Measurements from ENCODE around the gene TIAM1.

The TIAM1 gene

DNA sequence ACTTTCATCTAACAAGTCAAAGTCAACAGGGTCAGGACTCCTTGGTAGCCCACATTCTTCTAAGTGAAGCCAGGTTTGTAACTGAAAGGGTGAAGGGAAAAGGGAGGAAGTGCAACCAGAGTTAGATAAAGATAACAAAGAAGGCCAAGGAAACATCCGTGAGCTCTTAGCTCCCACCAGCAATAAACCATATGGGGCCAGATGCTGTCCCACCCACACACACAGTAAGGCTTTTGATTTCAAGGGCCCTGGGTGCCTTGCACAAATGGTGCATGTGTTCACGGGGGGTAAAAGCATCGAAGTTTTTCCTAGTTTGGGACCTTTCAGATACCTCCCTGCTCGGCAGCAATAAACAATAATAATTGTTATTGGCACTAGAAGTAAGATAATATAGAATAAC, 5.1 kb upstream of the TIAM1 start:
- H3K9me3 ChIP-seq (ENCODE audit: low read length): no peaks in the 10 kb centered on the region
- H3K4me3 ChIP-seq (ENCODE audit: low read length): no peak overlapping the region
- H3K4me1 ChIP-seq (ENCODE audit: insufficient read depth, low read length): peaks cover 5% of the 10 kb centered on the region

DNA sequence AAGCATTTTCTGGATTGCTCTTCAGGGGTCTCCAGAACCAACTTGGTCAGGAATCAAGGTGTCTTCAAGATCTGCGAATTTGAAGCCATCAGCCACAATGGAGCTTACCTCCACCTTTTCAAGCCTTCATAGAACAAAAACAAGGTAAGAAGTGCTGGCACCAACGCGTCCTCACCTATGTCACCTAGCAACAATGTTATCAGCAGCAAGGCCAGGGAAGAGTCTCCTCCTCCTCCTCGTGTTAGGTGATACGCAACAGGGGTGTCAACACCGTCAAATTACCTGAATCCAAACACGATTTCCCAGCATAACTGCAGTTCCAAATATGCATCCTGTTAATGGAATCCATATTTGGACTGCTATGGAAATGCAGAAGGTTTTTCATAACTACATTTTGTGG, 4.1 kb upstream of the TIAM1 start:
- H3K36me3 ChIP-seq (ENCODE audit: insufficient read depth, low read length): no peaks in the 10 kb centered on the region
- H2AFZ ChIP-seq (ENCODE audit: low read depth, low read length): no peak overlapping the region
- H3K9me3 ChIP-seq (ENCODE audit: low read length): no peaks in the 10 kb centered on the region
- peaks cover 13% of the 10 kb centered on the region for H3K4me1 ChIP-seq (ENCODE audit: insufficient read depth, low read length)
- H3K4me3 ChIP-seq (ENCODE audit: low read length): no peak overlapping the region
- H3K27me3 ChIP-seq (ENCODE audit: insufficient read depth, low read length): no peaks in the 10 kb centered on the region

More for the DNA sequence above, 5.1 kb upstream of the TIAM1 start:
- Histone ChIP-seq H2AFZ (ENCODE audit: low read depth, low read length) (no peak overlapping the region), H3K36me3 (ENCODE audit: insufficient read depth, low read length) (no peaks in the 10 kb centered on the region), H3K27me3 (ENCODE audit: insufficient read depth, low read length) (no peaks in the 10 kb centered on the region)

DNA sequence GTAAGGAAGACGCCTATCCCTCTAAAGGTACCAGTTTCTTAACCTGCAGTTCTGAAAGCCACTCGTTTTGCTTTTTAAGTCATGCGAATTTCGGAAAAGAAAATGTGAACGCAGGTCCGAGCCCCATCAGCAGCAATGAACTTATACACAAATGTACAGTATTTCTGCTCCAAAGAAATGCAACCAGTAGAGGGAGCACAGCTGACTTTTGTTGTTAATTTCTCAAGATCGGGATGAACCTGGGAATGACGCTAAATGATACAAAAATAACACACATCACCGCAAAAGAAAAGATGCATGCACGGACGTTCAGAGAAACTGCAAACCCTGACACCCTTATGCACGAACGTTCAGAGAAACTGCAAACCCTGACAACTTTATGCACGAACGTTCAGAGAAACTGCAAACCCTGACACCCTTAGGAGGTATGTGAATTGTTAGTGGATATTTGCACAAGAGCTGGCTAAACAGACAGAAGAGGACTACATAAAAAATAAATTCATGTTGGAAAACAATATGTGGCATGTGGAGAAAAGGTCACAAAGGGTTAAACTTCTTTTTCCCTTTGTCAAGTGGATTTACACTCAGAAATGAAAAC, 3.5 kb upstream of the TIAM1 start:
- H3K9me3 ChIP-seq (ENCODE audit: low read length): no peaks in the 10 kb centered on the region
- H3K27me3 ChIP-seq (ENCODE audit: insufficient read depth, low read length): no peaks in the 10 kb centered on the region
- no peak overlapping the region for H2AFZ ChIP-seq (ENCODE audit: low read depth, low read length)
- peaks cover 20% of the 10 kb centered on the region for H3K4me1 ChIP-seq (ENCODE audit: insufficient read depth, low read length)
- no peak overlapping the region for H3K4me3 ChIP-seq (ENCODE audit: low read length)
- H3K36me3 ChIP-seq (ENCODE audit: insufficient read depth, low read length): no peaks in the 10 kb centered on the region

- Histone ChIP-seq H3K4me1 (ENCODE audit: insufficient read depth, low read length) (peaks cover 22% of the 10 kb centered on the region), H3K36me3 (ENCODE audit: insufficient read depth, low read length) (no peaks in the 10 kb centered on the region), H3K4me3 (ENCODE audit: low read length) (no peak overlapping the region), H3K27me3 (ENCODE audit: insufficient read depth, low read length) (no peaks in the 10 kb centered on the region), H2AFZ (ENCODE audit: low read depth, low read length) (no peak overlapping the region), H3K9me3 (ENCODE audit: low read length) (no peaks in the 10 kb centered on the region)
Measured at GRCh38 chr21:31346256-31346821, 2.3 kb upstream of the TIAM1 start.

DNA sequence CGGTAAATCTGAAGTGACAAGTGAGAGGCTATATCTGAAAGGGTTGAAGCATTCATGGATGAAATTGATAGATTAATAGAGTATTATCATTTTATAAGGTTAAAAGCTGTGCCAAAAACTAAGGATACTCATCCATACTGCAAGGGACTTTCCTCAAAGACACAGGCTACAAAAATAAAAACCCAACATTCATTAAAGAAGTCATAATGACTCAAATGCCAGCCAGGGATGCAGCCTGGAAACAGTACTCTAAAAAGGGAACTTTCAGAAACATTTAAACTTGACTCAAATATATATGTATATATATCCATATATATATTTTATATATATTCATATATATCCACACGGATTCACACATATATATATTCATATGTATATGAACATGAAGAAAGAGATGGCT, 1.1 kb upstream of the TIAM1 start:
- Histone ChIP-seq H3K4me3 (ENCODE audit: low read length) (no peak overlapping the region), H2AFZ (ENCODE audit: low read depth, low read length) (no peak overlapping the region), H3K9me3 (ENCODE audit: low read length) (no peaks in the 10 kb centered on the region), H3K4me1 (ENCODE audit: insufficient read depth, low read length) (peaks cover 22% of the 10 kb centered on the region), H3K27me3 (ENCODE audit: insufficient read depth, low read length) (no peaks in the 10 kb centered on the region), H3K36me3 (ENCODE audit: insufficient read depth, low read length) (no peaks in the 10 kb centered on the region)

- no peaks in the 10 kb centered on the region for H3K36me3 ChIP-seq (ENCODE audit: insufficient read depth, low read length)
- H3K27me3 ChIP-seq (ENCODE audit: insufficient read depth, low read length): no peaks in the 10 kb centered on the region
- H3K4me1 ChIP-seq (ENCODE audit: insufficient read depth, low read length): peaks cover 33% of the 10 kb centered on the region
- H2AFZ ChIP-seq (ENCODE audit: low read depth, low read length): peak overlapping the region; percentile 71
- H3K4me3 ChIP-seq (ENCODE audit: low read length): peak overlapping the region; percentile 64
- no peaks in the 10 kb centered on the region for H3K9me3 ChIP-seq (ENCODE audit: low read length)
Measured at GRCh38 chr21:31343030-31343510, 991 bp downstream of the TIAM1 start.

DNA sequence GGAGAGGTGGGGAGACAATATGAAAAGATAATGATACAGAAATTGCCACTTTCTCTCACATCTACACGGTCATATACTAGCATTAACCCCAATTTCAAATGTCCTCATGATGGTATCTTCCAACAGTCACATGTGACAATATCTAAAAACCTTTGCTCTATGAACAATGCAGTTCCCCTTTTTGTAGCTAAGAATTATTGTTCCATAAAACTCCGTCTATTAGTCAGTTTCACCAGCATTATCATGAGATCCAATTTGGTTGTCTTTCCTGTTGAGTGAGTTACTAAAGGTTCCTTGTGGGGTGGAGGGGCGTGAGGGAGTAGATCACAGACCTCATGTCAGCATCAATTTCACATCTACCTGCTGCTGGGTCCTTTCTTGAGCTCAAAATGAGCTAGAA, 1.7 kb downstream of the TIAM1 start:
- Histone ChIP-seq H3K27me3 (ENCODE audit: insufficient read depth, low read length) (no peaks in the 10 kb centered on the region), H3K4me1 (ENCODE audit: insufficient read depth, low read length) (peaks cover 35% of the 10 kb centered on the region), H3K9me3 (ENCODE audit: low read length) (no peaks in the 10 kb centered on the region), H2AFZ (ENCODE audit: low read depth, low read length) (no peak overlapping the region), H3K36me3 (ENCODE audit: insufficient read depth, low read length) (no peaks in the 10 kb centered on the region), H3K4me3 (ENCODE audit: low read length) (no peak overlapping the region)

DNA sequence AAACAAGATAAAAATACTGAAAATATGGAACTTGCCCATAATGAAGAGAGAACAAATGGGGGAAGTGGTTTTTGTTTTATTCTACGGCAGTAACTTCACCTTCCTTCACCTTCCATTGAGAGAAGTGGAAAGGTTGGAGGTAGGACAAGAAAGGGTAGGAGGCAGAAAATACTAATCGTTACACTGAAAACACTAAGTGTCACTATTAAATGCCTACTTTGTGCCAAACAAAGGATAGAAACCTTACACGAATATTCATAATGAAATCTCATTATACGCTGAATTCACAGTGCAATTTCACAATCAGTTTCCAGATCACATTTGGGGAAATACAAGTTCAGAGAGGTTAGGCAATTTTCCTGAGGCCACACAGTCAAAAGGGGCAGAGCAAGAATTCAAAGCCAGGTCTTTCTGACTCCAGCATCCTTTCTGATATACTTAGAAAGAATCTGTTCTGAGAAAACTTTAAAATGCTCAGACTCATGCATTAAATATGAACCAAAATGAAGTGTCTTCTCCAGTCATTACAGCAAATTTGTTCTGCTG, 3.0 kb downstream of the TIAM1 start:
- H3K4me1 ChIP-seq (ENCODE audit: insufficient read depth, low read length): peaks cover 35% of the 10 kb centered on the region
- H3K36me3 ChIP-seq (ENCODE audit: insufficient read depth, low read length): no peaks in the 10 kb centered on the region
- H3K4me3 ChIP-seq (ENCODE audit: low read length): no peak overlapping the region
- no peaks in the 10 kb centered on the region for H3K9me3 ChIP-seq (ENCODE audit: low read length)
- H2AFZ ChIP-seq (ENCODE audit: low read depth, low read length): no peak overlapping the region
- no peaks in the 10 kb centered on the region for H3K27me3 ChIP-seq (ENCODE audit: insufficient read depth, low read length)

DNA sequence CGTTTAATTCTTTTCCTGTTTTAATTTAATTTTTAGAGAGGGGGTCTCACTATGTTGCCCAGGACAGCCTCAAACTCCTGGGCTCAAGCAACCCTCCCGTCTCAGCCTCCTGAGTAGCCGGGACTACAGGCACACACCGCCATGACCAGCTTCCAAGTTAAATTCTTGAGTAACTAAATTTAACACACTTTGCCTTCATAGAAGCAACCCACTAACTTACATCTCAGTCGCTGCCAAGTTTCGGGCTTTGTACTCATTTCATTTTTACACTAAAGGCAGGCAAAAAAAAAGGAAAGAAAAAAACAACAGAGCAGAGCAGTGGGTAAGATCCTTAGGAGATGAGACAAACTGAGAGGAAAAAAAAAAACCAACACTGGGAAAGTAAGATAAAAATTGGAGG, 3.5 kb downstream of the TIAM1 start:
- Histone ChIP-seq H3K36me3 (ENCODE audit: insufficient read depth, low read length) (no peaks in the 10 kb centered on the region), H3K9me3 (ENCODE audit: low read length) (no peaks in the 10 kb centered on the region), H3K27me3 (ENCODE audit: insufficient read depth, low read length) (no peaks in the 10 kb centered on the region), H2AFZ (ENCODE audit: low read depth, low read length) (no peak overlapping the region), H3K4me3 (ENCODE audit: low read length) (no peak overlapping the region), H3K4me1 (ENCODE audit: insufficient read depth, low read length) (peaks cover 35% of the 10 kb centered on the region)

GRCh38 chr21:31339721-31340120, 4.3 kb downstream of the TIAM1 start:
- H2AFZ ChIP-seq (ENCODE audit: low read depth, low read length): no peak overlapping the region
- no peaks in the 10 kb centered on the region for H3K36me3 ChIP-seq (ENCODE audit: insufficient read depth, low read length)
- H3K4me1 ChIP-seq (ENCODE audit: insufficient read depth, low read length): peaks cover 35% of the 10 kb centered on the region
- no peak overlapping the region for H3K4me3 ChIP-seq (ENCODE audit: low read length)
- H3K9me3 ChIP-seq (ENCODE audit: low read length): no peaks in the 10 kb centered on the region
- no peaks in the 10 kb centered on the region for H3K27me3 ChIP-seq (ENCODE audit: insufficient read depth, low read length)

DNA sequence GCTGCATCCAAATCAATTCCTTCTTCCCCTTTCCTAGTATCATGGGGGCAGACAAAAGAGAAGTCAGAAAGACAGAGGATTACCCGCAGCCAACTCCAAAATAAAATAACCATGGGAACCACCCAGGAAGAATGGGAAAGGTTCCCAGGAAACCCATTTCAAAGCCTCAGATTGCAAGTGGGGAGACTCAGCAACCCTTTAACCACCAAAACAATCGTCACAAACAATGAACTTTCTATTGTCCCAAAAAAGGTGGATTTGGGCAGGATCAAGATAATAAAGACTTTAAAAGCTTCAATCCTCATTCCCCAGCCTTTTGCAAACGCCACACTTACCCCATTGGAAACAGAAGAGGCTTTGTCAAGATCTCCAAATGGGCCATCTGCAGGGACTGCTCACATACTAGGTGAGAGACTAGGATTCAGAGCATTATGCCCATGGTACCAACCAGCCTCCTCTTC, 5.1 kb downstream of the TIAM1 start:
- no peaks in the 10 kb centered on the region for H3K36me3 ChIP-seq (ENCODE audit: insufficient read depth, low read length)
- H3K4me3 ChIP-seq (ENCODE audit: low read length): no peak overlapping the region
- H3K4me1 ChIP-seq (ENCODE audit: insufficient read depth, low read length): peaks cover 28% of the 10 kb centered on the region
- no peak overlapping the region for H2AFZ ChIP-seq (ENCODE audit: low read depth, low read length)
- H3K9me3 ChIP-seq (ENCODE audit: low read length): no peaks in the 10 kb centered on the region
- no peaks in the 10 kb centered on the region for H3K27me3 ChIP-seq (ENCODE audit: insufficient read depth, low read length)

- Histone ChIP-seq H3K4me1 (ENCODE audit: insufficient read depth, low read length) (peaks cover 23% of the 10 kb centered on the region), H3K9me3 (ENCODE audit: low read length) (no peaks in the 10 kb centered on the region), H3K4me3 (ENCODE audit: low read length) (no peak overlapping the region), H3K36me3 (ENCODE audit: insufficient read depth, low read length) (no peaks in the 10 kb centered on the region), H2AFZ (ENCODE audit: low read depth, low read length) (no peak overlapping the region), H3K27me3 (ENCODE audit: insufficient read depth, low read length) (no peaks in the 10 kb centered on the region)
Measured at GRCh38 chr21:31337996-31338907, 5.8 kb downstream of the TIAM1 start.

DNA sequence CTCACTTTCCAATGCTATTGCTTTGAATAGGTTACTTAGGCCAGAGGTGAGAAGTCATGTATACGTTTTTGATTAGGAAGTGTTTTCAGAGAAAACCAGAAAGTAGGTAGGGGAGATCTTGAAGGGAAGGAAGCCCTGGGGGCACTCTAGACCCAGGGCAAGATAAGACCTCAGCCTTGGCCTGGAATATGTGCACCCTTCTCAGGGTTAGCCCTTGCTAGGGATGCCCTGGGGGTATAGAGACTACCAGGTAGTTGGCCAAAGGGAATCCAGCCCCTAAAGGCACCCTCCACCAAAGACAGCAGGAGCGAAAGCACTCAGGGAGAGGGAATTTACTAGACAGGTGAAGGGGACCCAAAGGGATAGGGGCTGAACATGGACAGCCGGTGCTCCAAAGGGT, 7.0 kb downstream of the TIAM1 start:
- Histone ChIP-seq H2AFZ (ENCODE audit: low read depth, low read length) (no peak overlapping the region), H3K36me3 (ENCODE audit: insufficient read depth, low read length) (no peaks in the 10 kb centered on the region), H3K27me3 (ENCODE audit: insufficient read depth, low read length) (no peaks in the 10 kb centered on the region), H3K4me3 (ENCODE audit: low read length) (no peak overlapping the region), H3K4me1 (ENCODE audit: insufficient read depth, low read length) (peaks cover 14% of the 10 kb centered on the region), H3K9me3 (ENCODE audit: low read length) (no peaks in the 10 kb centered on the region)

Data from neuron (in vitro differentiated cells).